OCI-M2 (cell line): ENCODE results near the gene ATG5.
"Not testable (repeated sequence)": the region's sequence is repeated elsewhere in the genome, so short reads cannot be mapped to it uniquely, and the experiment has no call there.

Experiments
- DNase-seq: peaks from one replicate; lab custom pipeline; 2025; ENCODE audit not compliant: unreplicated experiment; lab: John Stamatoyannopoulos, UW

ATG5 gene

DNA sequence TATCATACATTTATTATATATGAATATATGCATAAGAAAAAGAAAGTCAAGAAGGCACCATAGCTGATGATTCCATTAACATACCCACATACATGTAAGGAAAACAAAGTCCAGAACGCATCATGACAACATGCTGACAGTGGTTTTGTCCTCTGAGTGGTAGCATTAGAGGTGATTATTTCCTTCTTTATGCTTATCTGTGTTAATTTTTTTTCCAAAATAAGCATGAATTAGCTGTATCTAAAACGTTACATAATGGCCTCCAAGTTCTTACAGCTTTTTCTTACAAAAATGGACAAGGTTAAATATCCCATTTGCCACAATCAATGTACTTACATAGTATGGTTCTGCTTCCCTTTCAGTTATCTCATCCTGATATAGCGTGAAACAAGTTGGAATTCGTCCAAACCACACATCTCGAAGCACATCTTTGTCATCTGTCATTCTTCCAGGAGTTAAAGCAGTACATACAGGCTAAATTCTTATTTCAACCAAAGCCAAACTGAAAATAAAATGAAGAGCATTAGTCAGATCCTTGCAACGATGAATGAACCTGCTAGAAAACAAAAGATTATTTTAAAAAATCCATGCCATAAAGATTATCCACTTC, 9.7 kb downstream of the ATG5 start:
- no peak for DNase-seq

DNA sequence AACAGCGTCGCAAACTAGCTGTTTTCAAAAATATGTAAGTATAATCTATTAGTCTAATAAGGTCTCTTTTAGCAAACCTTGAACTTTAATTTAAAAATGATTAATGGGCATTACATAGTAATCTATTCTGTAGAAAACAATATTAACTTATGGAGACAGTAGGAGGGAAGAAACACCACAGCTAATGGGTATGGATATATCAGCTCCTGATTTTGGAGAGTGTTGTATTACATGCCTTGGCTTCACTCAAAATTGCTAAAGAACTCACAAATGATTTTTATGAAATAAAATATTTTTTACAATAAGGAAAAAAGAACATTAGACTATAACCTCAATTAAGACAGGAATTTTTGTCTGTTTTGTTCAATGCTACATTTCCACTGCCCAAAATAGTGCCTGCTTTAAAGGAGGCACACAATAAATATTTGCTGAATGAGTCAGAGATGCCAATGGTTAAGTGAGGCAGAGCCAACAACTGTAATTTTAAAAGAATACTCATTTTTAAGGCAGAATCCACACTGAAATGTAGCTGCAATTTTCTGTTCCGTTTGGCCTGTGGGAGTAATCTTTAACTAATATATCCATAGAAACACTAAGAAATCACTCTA, 15.7 kb downstream of the ATG5 start:
- no peak for DNase-seq

DNA sequence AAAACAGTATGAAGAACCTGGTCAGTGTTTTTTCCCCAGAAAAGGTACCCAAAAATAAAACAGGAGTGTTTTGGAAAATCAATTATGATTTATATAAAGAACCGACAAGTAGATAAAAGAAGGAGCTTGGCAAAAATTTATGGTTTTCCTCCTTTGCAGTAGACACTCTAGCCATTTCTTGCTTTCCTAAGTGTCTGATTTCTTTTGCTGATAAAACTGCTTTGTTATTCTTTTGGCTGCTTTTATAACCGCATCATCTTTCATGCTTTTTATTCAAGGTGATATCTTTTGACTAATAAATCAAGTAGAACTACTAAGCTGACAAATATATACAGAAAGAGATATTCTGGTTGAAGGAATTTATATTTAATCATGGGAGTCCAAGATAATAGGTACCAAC, 16.6 kb downstream of the ATG5 start:
- DNase-seq = no peak

DNA sequence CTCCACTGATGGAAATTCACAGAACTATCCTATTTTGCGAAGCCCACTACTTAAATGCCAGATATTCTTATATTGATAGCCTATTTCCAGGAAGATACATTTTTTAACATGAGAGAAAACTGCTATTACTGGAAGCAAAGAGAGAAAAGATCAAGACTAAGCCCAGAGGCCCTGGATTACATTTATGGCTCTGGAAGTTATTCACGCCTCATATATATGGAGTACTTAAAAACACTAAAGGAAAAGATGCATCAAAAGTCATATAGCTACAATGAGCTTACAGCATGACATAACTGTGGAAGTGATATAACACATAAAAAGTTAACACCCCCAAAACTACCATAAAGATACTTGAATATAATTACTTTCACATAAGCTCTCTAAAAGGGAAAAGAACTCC, 19.8 kb downstream of the ATG5 start:
- no peak for DNase-seq

DNA sequence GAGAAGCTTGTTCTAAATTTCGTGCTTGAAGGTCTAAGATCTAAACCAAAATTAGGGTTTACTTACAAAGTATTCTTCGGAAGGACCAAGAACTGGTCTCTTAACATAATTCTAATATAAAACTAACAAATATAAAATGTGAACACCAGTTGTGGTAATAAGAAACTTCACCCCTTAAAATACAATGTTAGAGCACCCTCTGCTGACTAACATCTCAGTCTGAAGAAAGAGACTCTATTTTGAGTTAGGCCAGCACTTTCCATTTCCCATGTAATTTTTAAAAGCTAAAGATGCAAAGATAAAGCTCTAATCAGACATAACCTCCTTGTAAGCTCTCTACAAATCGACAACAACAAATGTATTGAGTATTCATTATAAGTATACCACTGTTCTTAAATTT, 24.6 kb downstream of the ATG5 start:
- no peak for DNase-seq

DNA sequence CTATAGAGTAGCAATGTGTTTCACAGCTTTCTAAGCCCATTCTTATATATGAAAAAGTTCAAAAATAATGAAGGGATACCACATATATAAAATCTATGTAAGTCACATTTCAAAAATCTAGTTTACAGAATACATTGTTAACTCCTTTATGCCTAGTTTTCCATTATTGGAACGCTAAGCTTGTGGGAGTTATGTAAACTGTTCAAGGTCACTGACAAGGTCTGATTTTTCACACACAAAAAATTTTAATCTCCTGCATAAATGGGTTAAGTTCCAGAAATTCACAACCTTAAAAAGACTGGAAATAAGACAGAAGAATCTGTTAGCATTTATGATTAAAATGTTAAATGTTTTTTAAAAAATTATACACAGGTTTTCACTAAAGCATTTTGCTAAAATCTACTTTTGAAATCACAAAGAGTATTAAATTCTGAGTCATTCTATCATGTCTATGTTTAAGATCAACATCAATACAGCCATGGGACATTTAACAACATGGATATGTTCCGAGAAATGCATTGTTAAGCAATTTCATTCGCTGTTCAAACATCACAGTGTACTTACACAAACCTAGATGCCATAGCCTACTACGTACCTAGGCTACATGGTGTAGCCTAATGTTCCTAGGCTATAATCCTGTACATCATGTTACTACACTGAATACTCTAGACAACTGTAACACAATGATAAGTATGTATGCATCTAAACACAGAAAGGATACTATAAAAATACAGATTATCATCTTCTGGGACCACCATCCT, 25.4 kb downstream of the ATG5 start:
- DNase-seq = no peak

DNA sequence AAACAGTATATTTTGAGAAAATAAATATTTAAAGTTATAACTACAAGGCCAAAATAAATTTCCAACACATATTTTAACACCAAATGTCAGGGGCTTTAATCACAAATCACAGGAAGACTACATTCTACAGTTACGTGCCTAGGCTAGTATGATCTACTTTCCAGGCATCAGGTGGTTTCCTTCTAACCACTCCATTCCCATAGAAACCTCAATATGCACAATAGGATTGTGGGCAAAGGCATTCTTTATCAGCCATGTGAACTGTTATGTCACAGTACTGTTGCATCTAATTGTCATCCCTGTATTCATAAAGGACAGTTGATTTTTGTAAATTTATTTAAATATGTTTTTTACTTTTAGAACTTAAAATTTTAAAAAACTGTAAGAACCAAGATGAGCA, 32.4 kb downstream of the ATG5 start:
- DNase-seq = no peak

DNA sequence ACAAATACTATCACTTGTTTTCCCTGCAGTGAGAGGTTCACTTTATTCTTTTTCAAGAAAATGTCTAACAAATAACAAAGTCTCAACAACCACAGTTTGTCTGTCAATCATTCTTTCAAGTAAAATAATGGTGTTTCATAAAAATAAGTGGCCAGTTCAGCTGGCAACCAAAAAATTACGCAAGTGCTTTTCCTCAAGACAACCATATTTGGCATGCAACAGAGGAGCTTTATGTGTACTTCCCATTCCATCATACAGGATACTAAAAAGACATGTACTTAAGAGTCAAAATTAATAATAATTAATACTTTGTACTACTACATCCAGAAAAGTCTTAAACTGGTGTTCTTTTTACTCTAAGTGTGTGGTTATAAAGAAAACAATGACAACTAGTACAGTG, 34.6 kb downstream of the ATG5 start:
- DNase-seq = no peak

DNA sequence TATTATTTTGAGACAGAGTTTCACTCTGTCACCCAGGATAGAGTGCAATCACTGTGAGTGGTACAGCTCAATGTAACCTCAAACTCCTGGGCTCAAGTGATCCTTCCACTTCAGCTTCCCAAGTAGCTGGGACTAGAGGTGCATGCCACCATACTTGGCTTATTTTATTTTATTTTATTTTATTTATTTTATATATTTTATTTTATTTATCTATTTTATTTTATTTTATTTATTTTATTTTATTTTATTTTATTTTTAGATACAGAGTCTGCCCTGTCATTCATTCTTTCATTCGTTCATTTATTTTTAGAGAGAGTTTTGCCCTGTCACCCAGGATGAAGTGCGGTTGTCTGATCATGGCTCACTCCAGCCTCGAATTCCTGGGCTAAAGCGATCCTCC, 35.5 kb downstream of the ATG5 start:
- DNase-seq = no peak

DNA sequence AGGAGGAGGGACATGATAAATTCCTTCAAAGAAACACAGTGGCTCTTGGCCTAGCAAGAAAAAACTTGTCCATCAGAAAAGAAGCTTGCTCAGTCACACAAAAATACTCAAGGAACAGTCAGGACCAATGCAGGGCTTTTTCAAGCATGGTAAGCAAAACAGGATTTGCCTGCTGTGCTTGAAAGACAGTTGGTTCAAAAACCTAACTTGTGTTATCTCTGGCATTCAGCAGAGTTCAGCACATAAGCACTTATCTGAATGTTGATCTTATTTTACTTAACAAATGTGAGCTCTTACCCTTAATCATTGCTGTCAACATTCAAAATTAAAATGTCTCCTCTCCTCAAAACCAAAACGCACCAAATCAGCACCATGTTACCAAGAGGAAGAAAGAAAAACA, 38.3 kb downstream of the ATG5 start:
- no peak for DNase-seq

DNA sequence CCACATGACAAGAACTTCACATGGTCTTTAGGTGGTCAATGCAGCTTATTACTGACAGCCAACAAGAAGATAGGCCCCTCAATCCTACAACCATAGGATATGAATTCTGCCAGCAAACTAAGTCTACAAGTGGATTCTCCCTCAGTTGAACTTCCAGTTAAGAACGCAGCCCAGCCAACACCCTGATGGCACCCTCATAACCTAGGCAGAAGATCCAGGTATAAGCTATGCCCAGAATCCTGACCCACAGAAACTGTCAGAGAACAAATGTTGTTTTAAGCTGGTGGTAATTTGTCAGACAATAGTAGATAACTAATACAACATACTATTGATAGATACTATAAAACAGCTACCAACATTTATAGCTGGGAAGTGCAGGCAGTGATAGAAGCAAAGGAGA, 38.8 kb downstream of the ATG5 start:
- DNase-seq = no peak

DNA sequence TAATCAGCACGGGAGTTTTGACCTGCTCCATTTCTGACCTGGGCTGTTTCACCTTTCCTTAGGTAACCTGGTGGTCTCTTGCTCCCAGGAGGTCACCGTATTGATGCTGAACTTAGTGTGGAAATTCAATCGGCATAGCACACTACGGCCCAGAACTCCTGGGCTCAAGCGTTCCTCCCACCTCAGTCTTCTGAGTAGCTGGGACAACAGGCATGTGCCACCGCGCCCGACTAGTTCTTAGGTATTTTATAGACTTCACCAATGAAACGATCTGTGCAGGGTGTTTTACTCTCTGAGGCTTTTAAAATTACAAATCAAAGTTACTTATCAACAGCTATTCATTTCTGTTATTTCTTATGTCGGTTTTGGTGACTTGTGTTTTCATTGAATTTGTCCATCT, 42.1 kb downstream of the ATG5 start:
- DNase-seq = no peak

DNA sequence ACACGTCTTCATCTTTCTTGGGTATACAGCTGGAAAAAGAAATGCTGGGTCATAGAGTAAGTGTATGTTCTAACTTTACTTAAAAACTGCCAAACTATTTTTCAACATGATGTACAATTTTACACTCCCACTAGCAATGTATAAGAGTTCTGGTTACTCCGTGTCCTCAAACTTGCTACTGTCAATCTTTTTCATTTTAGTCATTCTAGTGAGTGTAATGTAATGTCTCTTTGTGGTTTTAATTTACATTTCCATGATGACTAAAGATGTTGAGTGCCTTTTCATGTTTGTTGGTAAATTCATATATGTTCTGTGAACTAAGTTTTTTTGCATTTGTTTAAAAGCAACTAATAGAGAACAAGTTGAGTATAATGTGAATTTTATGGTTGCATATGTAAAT, 43.9 kb downstream of the ATG5 start:
- no peak for DNase-seq

DNA sequence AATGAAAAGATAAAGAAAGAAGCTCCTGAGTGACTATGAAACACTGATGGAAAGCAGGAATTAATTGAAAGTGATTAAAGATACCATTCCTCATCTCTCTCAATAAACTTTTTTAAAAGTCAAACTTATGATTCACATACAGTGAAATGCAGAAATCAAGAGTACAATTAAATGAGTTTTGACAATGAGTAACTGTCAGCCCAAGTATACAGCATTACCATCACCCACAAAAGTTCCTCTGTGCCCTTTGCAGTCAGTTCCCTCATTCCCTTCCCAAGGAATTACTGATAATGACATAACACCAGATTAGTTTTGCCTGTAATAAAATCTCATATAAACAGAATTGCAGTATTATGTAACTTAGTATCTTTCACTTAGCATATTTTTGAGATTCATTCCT, 44.5 kb downstream of the ATG5 start:
- DNase-seq = no peak

DNA sequence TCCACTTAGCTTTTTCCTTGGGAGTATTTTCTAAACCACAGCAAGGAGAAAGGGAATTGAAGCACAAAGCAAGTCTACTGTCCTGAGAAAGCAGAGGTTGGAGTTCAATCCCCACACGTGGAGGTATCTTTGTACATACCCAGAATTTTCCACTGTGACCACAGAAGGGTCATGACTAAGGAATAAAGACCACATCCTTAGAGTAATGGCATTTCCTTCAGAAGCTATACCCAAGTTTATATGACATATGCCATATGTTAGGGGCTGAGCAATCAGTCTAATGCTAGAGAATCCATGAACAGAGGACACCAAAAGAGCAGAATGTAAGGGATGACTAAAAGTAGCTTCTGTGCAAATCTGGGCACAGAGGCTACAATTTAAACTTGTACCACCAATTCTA, 46.4 kb downstream of the ATG5 start:
- DNase-seq = no peak

DNA sequence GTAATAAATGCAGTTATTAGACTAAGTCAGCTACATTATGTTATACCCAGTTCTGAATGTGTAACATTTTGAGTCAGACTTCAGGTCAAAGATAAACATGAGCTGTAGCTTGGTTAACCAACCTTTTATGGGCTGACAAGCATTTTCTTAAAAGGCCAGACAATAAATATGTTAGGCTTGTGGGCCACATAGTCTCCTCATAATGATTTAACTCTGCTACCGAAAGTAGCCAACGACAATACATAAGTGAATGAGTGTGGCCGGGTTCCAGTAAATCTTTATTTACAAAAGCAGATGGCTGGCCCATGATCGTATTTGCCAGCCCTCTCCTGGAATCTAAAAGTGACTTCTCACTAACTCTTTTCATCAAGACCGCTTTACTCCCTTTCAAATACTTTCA, 49.9 kb downstream of the ATG5 start:
- DNase-seq = no peak

DNA sequence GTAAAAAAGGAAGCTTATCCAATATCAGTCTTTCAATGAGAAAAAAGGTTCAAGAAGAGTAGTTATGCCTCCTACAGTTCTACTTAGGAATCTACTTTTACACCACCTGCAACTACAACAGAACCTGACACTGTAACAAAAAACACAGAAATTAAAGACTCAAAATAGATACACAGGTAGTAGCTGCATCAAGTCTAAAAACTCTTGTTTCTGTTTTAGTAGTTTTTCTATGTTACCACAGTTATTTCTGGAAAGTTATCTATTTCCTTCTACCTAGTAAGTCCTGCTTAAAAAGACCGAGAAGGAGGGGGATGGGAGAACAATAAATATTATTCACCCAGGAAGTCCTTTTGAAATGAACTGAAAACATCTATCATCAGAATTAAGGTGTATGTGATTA, 52.5 kb downstream of the ATG5 start:
- no peak for DNase-seq

DNA sequence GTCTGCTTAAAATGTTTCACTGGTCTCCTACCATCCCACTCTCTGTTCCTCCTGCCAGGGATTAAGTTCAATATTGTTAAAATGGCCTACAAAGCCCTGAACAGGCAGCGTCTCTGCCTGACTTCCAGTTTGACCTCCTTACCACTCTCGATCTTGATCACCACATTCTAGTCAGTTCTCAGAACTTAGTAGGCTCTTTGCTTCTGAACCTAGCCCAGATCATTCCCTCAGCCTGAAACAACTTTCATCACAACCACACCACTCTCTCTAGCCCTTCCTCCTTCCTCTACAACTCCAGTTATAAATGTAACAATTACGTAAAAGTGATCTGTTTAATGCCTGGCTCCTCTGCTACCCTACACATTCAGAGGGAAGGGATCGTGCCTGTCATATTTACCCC, 53.3 kb downstream of the ATG5 start:
- DNase-seq = no peak

DNA sequence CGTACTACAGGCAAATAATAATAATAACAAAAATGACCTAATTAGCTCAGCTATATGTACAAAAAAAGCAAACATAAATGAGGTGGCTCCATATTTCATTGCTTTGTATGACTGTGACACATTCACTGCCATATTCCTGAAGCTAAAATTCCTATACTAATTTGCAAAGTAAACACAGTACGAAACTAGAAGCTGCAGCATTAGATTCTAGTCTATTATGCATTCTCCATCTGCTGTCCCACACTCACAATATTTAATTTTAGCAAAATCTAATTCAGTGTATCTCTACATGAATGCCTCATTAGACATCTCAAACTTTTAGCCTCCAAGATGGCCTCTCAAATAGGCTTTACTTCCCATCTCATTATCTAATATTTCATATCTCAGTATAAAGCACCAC, 55.1 kb downstream of the ATG5 start:
- no peak for DNase-seq

DNA sequence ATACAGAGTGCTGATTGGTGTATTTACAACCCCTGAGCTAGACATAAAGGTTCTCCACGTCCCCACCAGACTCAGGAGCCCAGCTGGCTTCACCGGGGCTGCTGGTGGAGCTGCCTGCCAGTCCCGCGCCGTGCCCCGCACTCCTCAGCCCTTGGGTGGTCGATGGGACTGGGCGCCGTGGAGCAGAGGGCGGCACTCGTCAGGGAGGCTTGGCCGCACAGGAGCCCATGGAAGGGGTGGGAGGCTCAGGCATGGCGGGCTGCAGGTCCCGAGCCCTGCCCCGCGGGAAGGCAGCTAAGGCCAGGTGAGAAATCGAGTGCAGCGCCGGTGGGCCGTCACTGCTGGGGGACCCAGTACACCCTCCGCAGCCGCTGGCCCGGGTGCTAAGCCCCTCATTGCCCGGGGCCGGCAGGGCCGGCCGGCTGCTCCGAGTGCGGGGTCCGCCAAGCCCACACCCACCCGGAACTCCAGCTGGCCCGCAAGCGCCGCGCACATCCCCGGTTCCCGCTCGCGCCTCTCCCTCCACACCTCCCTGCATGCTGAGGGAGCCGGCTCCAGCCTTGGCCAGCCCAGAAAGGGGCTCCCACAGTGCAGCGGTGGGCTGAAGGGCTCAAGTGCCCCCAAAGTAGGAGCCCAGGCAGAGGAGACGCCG, 56.2 kb downstream of the ATG5 start:
- DNase-seq = not testable (repeated sequence)

DNA sequence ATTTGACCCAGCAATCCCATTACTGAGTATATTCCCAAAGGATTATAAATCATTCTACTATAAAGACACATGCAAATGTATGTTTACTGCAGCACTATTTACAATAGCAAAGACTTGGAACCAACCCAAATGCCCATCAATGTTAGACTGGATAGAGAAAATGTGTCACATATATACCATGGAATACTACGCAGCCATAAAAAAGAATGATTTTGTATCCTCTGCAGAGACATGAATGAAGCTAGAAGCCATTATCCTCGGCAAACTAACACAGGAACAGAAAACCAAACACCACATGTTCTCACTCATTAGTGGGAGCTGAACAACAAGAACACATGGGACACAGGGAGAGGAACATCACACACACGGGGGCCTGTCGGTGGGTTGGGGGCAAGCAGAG, 57.1 kb downstream of the ATG5 start:
- not testable (repeated sequence) for DNase-seq

DNA sequence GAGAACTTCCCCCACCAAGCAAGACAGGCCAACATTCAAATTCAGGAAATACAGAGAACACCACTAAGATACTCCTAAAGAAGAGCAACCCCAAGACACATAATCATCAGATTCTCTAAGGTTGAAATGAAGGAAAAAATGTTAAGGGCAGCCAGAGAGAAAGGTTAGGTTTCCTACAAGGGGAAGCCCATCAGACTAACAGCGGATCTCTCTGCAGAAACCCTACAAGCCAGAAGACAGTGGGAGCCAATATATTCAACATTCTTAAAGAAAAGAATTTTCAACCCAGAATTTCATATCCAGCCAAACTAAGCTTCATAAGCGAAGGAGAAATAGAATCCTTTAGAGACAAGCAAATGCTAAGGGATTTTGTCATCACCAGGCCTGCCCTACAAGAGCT, 61.1 kb downstream of the ATG5 start:
- DNase-seq = not testable (repeated sequence)
